GM18873 (cell line): ENCODE data around the gene RNH1.

Source experiments
- ATAC-seq: cut with Tn5 transposase; IDR thresholded peaks from one replicate; pipeline ENCODE4 v1.9.1; 2021; ENCODE audit warnings: mild to moderate bottlenecking, moderate library complexity, moderate number of reproducible peaks; ENCODE audit not compliant: unreplicated experiment, low FRiP score

RNH1 gene

GRCh38 chr11:501001-501682 lies 5.9 kb downstream of the RNH1 start:
- ATAC-seq: no peak

DNA sequence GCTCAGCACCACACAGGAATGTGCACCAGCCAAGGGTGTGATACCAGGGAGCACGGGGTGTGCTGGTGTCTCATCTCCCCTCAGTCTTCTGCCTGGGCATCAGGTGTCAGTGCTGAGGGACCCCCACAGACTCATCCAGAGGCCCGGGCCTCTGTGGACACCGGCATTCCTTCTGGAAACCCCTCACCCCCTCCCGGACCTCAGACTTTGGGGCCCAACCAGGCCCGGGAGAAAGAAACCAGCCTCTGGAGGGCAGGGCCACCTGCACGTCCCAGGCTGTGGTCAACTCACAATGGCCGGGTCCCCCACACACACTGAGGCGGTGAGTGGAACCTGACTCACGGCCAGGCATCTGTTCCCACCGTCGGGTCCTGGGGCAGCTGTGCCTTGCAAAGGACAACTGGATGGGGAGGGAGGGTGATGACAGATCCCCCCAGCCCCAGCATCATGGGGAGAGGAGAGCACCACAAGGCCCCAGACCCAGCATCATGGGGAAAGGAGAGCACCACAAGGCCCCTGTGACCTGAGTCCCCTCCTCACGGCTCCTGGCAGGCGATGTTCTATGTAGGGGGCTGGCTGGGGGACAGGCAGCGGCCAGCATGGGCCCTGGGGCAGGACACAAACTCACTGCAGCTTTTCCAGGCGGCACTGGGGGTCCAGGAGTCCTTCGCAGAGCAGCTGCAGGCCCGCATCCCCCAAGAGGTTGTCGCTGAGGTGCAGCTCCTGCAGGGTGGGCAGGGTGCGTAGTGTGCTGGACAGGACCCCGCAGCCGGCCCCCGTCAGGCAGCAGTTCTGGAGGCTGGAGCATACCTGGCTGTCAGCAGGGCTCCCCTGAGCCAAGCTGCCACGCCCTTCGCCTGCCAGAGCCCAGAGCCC lies 7.6 kb downstream of the RNH1 start:
- ATAC-seq: no peak

GRCh38 chr11:498297-499181 lies 8.5 kb downstream of the RNH1 start:
- no peak for ATAC-seq

DNA sequence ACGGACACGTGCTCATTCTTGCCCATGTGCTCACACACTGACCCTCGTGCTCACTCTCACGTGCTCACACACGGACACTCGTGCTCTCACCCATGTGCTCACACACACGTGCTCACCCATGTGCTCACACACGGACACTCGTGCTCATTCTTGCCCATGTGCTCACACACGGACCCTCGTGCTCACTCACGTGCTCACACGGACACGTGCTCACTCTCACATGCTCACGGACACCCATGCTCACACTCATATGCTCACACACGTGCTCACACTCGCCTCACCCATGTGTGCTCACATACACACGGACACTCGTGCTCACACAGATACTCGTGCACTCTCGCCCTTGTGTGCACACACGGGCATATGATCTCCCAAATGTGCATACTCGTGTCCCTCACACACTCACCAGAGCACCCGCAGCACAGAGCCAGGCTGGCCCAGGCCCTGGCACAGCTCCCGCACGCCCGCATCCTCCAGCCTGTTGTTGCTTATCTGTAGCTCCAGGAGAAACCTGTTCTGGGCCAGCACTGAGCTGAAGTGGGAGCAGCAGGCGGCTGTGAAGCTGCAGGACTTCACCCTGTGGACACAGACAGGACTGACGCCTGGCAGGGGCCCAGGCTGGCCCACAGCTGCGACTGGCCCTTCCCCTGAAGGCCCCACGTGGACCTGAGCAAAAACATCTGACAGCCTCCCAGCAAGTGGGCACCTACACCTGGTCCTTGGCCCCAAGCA lies 9.3 kb downstream of the RNH1 start:
- ATAC-seq: no peak

GRCh38 chr11:496834-497564 lies 10.0 kb downstream of the RNH1 start:
- ATAC-seq: no peak

DNA sequence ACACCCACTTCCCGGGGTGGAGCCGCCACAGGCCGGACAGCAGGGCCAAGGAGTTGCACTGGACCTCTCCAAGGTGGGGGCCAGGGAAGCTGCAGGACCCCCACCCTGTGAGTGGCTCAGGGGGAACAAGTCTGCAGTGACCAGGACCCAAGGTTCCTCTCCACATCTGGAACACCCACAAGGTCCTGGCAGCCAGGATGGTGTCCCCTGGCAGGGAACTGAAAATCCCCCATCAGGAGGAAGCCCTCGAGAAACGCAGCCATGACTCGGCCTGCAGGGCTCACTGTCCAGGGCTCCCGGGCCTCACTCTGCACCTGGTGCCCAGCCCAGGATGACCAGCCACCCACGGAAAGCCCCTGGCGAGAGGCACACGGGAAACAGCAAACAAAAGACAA lies 11.5 kb downstream of the RNH1 start:
- no peak for ATAC-seq

DNA sequence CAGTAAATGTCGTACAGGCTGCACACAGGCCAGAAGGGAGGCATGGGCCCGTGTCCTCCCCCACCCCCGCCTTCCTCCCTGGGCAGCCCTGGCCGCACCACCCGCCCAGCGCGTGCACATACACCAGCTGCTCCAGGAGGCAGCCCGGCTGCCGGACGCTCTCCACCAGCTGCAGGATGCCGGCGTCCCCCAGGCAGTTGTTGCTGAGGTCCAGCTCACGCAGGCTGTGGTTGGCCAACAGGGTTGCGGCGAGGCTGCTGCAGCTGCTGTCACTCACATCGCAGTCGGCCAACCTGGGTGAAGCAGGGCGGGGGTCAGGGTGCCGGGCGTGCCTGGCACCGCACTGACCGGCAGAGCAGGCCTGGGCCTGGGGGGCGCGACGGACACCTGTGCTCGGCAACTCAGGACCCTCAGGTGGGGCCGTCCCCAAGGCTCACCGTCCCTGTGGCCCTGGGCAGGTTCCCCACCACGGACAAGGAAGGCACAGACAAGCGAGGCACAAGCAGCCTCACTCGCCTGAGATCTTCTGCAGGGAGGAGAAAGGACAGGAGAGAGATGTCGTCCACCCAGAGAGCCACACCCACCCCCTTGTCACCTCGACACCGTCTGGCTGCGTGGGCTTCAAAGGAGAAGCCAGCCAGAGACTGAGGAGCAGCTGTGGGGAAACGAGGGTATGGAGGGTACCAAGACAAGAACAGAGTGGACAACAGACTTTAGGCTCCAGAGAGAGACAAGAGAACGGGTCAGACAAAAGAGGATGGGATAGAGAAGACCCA lies 12.1 kb downstream of the RNH1 start:
- no peak for ATAC-seq

DNA sequence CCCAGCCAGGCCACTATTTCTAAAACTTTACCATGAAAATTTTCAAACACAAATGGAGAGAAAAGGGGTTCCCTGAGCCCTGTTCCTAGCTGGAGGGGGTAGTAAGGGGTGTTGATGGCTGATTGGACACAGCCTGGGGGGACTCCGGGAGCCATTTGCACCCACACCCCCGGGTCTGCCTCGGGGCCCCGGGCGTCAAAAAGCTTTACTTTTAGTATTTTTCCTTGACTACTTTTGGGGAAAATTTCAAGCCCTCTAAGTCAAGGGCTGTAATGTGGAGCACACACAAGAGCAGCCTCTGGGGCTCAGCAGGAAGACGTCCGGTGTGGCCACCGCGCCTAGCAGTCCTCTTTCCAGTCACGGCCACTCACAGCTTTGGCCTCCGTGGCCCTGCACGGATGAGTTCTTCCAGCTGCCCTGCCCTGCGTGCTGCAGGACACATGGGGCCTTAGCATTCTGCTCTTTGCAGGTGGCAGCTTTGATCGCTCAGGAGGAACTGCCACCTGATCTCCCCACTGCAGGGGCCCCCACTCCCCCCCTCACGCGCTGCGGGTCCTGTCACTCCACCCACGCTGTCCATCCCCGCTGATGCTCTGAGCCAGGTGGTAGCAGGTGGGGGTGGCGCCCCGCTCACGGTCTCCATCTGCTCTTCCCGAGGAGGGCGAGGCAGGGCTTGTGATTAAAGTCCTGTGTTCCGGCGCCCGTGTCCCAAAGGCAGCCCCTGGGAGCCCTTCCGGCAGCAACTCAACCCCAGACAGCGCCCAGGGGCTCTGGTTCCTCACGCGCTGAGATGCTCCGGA lies 14.4 kb downstream of the RNH1 start:
- ATAC-seq: no peak

DNA sequence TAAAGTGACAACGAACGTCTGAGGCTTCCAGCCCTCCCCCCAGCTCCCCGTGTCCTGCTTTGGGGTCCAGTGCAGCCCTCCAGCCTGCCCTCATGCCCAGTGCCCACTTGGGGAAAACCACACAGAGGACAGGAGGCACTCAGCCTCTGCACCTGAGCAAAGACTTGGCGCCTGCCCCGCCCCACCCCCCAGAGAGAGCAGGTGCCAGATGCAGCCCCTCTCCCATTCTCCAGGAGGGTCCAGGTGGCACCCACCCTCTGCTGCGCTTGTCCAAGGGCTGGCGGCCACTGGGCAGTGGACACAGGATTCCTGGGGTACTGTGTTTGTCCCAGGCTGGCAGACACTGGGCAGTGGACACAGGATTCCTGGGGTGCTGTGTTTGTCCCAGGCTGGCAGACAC lies 15.7 kb downstream of the RNH1 start:
- ATAC-seq: no peak

GRCh38 chr11:490930-491260 lies 16.1 kb downstream of the RNH1 start:
- no peak for ATAC-seq

DNA sequence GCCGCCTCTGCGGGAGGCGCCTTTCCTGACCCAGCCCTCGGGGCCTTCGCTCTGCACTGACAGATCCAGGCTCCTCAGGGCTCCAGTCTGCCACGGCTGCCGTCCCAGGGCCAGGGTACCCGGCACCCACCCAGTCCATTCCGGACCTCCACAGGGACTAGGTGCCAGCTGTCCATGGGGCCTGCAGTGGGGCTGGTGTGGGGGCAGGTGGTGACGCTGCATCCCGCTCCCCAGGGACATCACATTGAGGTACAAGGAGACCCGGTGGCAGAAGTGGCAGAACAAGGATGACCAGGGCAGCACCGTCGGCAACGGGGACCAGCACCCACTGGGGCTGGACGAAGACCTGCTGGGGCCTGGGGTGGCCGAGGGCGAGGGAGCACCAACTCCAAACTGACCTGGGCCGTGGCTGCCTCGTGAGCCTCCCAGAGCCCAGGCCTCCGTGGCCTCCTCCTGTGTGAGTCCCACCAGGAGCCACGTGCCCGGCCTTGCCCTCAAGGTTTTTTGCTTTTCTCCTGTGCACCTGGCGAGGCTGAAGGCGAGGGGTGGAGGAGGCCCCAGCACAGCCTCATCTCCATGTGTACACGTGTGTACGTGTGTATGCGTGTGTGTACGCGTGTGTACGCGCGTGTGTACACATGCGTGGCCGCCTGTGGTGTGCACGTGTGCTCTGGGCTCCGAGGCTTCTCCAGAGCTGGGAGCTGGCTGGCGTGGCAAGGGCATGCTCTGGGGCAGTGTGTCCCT lies 16.7 kb downstream of the RNH1 start:
- no peak for ATAC-seq

GRCh38 chr11:489610-490185 lies 17.3 kb downstream of the RNH1 start:
- no peak for ATAC-seq

DNA sequence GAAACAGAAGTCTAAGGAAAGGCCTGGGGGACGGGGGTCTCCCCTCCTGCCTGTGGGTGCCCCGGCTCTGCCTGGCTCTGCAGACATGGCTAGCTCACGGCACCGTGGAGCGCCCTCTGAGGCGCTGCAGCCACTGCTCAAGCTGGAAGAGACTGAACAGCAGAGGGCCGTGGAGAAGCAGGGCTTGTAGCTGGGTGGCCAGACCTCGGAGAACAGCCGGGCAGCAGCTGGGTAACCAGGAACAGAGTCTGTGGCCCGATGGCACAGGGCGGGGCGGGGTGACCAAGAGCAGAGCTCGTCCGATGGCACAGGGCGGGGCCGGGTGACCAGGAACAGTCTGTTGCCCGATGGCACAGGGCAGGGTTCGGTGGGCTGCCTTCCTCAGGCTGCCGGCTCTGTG lies 18.1 kb downstream of the RNH1 start:
- no peak for ATAC-seq

DNA sequence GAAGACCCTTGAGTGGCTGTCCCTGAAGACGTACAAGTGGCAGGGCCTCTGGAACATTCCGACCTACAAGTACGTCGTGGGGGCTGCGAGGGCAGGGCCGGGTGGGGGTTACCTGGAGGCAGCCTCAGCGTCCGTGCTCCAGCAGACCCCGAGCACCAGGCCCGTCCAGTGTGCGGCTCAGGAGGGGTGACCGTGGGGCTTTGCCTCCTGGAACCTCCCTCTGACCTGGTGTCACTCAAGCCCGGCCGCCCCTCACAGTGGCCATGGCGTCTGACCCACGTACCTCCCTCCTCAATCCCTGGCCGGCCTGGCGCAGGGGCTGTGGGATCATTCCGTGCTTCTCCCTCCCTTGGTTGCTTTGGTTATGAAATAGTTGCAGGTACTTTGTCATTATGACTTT lies 18.5 kb downstream of the RNH1 start:
- no peak for ATAC-seq

GRCh38 chr11:488062-488461 lies 19.0 kb downstream of the RNH1 start:
- ATAC-seq: no peak

- ATAC-seq: no peak
Measured at GRCh38 chr11:487571-488021, 19.4 kb downstream of the RNH1 start.

DNA sequence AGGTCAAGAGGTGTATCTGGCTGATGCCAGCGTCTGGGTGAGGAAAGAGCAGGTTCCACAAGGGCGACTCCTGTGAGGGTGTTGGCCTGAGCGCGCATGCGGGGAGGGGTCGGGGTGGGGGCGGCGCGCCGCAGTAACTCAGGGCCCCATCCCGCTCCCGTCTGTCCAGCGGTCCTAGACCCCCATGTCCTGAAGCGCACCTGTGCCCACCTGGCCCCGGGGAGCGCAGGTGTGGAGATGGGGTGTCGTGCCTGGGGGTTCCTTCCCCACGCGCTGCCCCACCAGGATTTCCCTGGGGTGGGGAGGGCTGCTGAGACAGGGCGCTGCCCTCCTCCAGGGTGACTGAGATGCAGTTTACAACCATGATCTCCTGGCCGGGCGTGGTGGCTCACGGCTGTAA lies 20.9 kb downstream of the RNH1 start:
- ATAC-seq: no peak
